RWPE1 (cell line): Measurements from ENCODE around the gene ETNK1.
"Not testable (repeated sequence)": the region's sequence is repeated elsewhere in the genome, so short reads cannot be mapped to it uniquely, and the experiment has no call there.

Experiments
- CTCF ChIA-PET: fragments of 350-600 bp; sonication (Branson Sonifier 250); formaldehyde crosslinking; extraction: SDS; loops from one replicate; lab custom pipeline; 2021; lab: Yijun Ruan, JAX
- POLR2A ChIA-PET: fragments of 400-600 bp; formaldehyde crosslinking; extraction: SDS; loops from one replicate; lab custom pipeline; 2020; ENCODE audit warnings: antibody characterized with exemption; ENCODE audit not compliant: low non-redundant PET; lab: Yijun Ruan, JAX
- DNase-seq: peaks from one replicate; pipeline ENCODE4 v3.0.0; 2012; ENCODE audit warnings: low spot score
- H3K27ac ChIP-seq: fragments of 450-650 bp; 2 replicates; pipeline ENCODE4 v1.5.1; 2017
- TF ChIP-seq, protein P1 (sequence below): fragments of 450-650 bp; conservative IDR thresholded peaks from 2 replicates; pipeline ENCODE4 v1.5.1; 2017; ENCODE audit warnings: low read depth, mild to moderate bottlenecking

Gene ETNK1

DNA sequence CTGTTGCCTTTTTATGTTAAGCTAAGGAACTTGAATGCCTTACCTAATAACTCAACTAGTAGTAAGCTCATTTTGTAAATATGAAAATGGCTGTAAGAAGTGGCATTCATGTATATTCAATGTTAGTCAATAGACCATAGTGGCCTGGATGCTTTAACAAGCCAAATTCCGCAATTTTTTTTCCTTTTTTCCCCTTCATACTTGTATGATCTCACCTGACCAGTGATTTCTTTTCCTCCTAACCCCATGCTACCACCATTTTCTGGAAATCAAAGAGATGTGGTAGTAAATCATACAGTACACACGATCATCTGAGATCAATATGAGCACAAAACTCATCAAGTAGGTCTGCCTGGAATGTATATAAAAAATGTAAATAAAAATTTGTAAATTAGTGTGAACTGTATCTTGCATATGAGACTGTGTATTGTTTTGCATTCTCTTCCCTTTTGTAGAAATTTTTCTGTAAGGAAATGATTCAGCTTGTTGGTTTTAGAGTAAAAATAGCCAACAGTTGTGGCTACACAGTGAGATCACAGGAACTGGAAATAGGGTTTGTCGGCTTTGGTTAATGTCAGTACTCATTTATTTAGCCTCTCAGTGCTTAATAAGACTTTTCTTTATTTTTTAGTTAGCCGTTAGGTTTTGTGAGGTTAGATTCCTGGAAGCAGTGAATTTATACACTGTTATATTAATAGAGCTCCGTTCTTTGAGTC is 62.5 kb downstream of the ETNK1 start:
- DNase-seq = no peak
- TF ChIP-seq, protein P1, sequence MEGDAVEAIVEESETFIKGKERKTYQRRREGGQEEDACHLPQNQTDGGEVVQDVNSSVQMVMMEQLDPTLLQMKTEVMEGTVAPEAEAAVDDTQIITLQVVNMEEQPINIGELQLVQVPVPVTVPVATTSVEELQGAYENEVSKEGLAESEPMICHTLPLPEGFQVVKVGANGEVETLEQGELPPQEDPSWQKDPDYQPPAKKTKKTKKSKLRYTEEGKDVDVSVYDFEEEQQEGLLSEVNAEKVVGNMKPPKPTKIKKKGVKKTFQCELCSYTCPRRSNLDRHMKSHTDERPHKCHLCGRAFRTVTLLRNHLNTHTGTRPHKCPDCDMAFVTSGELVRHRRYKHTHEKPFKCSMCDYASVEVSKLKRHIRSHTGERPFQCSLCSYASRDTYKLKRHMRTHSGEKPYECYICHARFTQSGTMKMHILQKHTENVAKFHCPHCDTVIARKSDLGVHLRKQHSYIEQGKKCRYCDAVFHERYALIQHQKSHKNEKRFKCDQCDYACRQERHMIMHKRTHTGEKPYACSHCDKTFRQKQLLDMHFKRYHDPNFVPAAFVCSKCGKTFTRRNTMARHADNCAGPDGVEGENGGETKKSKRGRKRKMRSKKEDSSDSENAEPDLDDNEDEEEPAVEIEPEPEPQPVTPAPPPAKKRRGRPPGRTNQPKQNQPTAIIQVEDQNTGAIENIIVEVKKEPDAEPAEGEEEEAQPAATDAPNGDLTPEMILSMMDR = no peak
- H3K27ac ChIP-seq = no peak overlapping the region
- ChIA-PET POLR2A (no interaction called here), CTCF (no interaction called here)

- POLR2A ChIA-PET = no interaction called here
- no peak overlapping the region for H3K27ac ChIP-seq
- TF ChIP-seq, protein P1 = no peak
These were observed 64.9 kb downstream of the ETNK1 start for GRCh38 chr12:22689876-22690275.

GRCh38 chr12:22691319-22691718 is 66.3 kb downstream of the ETNK1 start:
- no peak overlapping the region for H3K27ac ChIP-seq
- ChIA-PET POLR2A (no interaction called here), CTCF (no interaction called here)
- TF ChIP-seq, protein P1 = no peak
- DNase-seq = no peak

More at GRCh38 chr12:22689876-22690275, 64.9 kb downstream of the ETNK1 start:
- DNase-seq = no peak
- CTCF ChIA-PET = no interaction called here

GRCh38 chr12:22692467-22692866 is 67.5 kb downstream of the ETNK1 start:
- DNase-seq, CTCF ChIA-PET, H3K27ac ChIP-seq, POLR2A ChIA-PET: not testable (repeated sequence)

DNA sequence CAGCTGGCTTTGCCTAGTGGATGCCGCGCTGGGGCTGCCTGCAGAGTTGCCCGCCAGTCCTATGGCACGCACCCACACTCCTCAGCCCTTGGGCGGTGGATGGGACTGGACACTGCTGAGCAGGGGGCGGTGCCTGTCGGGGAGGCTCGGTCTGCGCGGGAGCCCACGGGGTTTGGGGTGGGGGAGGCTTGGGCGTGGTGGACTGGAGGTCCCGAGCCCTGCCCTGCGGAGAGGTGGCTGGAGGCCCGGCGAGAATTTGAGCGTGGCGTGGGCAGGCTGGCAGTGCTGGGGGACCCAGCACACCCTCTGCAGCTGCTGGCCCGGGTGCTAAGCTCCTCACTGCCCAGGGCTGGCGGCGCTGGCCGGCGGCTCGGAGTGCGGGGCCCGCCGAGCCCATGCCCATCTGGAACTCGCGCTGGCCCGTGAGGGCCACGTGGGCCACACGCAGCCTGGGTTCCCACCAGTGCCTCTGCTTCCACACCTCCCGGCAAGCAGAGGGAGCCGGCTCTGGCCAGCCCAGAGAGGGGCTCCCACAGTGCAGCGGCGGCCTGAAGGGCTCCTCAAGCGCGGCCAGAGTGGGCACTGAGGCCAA is 68.1 kb downstream of the ETNK1 start:
- no peak for DNase-seq
- POLR2A ChIA-PET = no interaction called here
- CTCF ChIA-PET = no interaction called here
- no peak overlapping the region for H3K27ac ChIP-seq
- TF ChIP-seq, protein P1 = no peak

DNA sequence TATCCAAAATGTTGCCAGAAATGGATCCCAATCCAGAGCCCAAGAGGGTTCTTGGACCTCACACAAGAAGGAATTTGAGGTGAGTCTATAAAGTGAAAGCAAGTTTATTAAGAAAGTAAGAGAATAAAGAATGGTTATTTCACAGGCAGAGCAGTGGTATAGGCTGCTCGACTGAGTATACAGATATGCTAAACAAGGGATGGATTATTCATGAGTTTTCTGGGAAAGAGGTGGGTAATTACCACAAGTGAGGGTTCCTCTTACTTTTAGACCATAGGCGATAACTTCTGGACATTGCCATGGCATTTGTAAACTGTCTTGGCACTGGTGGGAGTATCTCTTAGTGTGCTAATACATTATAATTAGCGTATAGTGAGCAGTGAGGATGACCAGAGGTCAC is 73.6 kb downstream of the ETNK1 start:
- no peak for DNase-seq
- TF ChIP-seq, protein P1 = no peak
- POLR2A ChIA-PET = no interaction called here
- no peak overlapping the region for H3K27ac ChIP-seq
- CTCF ChIA-PET = no interaction called here

GRCh38 chr12:22699705-22700104 is 74.7 kb downstream of the ETNK1 start:
- POLR2A ChIA-PET, CTCF ChIA-PET, H3K27ac ChIP-seq, DNase-seq: not testable (repeated sequence)
